HG03175 (cell line): ENCODE results near the gene PRRC2A.

Source experiments
- ATAC-seq: cut with Tn5 transposase; IDR thresholded peaks from one replicate; pipeline ENCODE4 v1.9.1; 2021; ENCODE audit warnings: mild to moderate bottlenecking, moderate library complexity; ENCODE audit not compliant: unreplicated experiment

PRRC2A gene

GRCh38 chr6:31621991-31622390, 1.5 kb downstream of the PRRC2A start:
- no peak for ATAC-seq

GRCh38 chr6:31622684-31623091, 2.2 kb downstream of the PRRC2A start:
- no peak for ATAC-seq

- ATAC-seq: no peak
Observed at GRCh38 chr6:31624070-31624469, 3.6 kb downstream of the PRRC2A start.

GRCh38 chr6:31626952-31627351, 6.4 kb downstream of the PRRC2A start:
- no peak for ATAC-seq

GRCh38 chr6:31627690-31628287, 7.3 kb downstream of the PRRC2A start:
- no peak for ATAC-seq

GRCh38 chr6:31629014-31629413, 8.5 kb downstream of the PRRC2A start:
- ATAC-seq: no peak

GRCh38 chr6:31630177-31630934, 9.8 kb downstream of the PRRC2A start:
- ATAC-seq: no peak

GRCh38 chr6:31631209-31631608, 10.7 kb downstream of the PRRC2A start:
- ATAC-seq: no peak

- no peak for ATAC-seq
Observed at GRCh38 chr6:31631681-31632278, 11.3 kb downstream of the PRRC2A start.

GRCh38 chr6:31632279-31632946, 11.9 kb downstream of the PRRC2A start:
- ATAC-seq: no peak

- ATAC-seq: no peak
Observed at GRCh38 chr6:31633447-31633846, 12.9 kb downstream of the PRRC2A start.

- no peak for ATAC-seq
Observed at GRCh38 chr6:31634131-31634530, 13.6 kb downstream of the PRRC2A start.

GRCh38 chr6:31634969-31635575, 14.6 kb downstream of the PRRC2A start:
- ATAC-seq: no peak

- ATAC-seq: no peak
Observed at GRCh38 chr6:31636698-31637596, 16.4 kb downstream of the PRRC2A start.

GRCh38 chr6:31639043-31639442, 18.5 kb downstream of the PRRC2A start:
- ATAC-seq: no peak

GRCh38 chr6:31639449-31639861, 18.9 kb downstream of the PRRC2A start:
- ATAC-seq: no peak

GRCh38 chr6:31640612-31641011, 20.1 kb downstream of the PRRC2A start:
- no peak for ATAC-seq

- no peak for ATAC-seq
Observed at GRCh38 chr6:31641370-31641769, 20.9 kb downstream of the PRRC2A start.

- ATAC-seq: no peak
Observed at GRCh38 chr6:31642798-31643570, 22.5 kb downstream of the PRRC2A start.
